K562 (cell line): ENCODE measurements around the gene HDAC7. TPM values are rescaled to one million over a fixed set of nuclear protein-coding genes. Genes with fewer than 3 reads are reported as not detected.

Experiments used
- ERF ChIP-seq: fragments of 450-650 bp; formaldehyde crosslinking; IDR thresholded peaks from 2 replicates; pipeline ENCODE4 v1.4.0; 2020; ENCODE audit warnings: mild to moderate bottlenecking, mixed read lengths
- HNRNPH1 ChIP-seq: fragments of 200-400 bp; formaldehyde crosslinking; optimal IDR thresholded peaks from 2 replicates; pipeline ENCODE3; 2017; ENCODE audit warnings: low read depth, mild to moderate bottlenecking, low read length, moderate library complexity
- JUN ChIP-seq, 2 experiments: sonication (generic) in 1 of 2; formaldehyde crosslinking in 1 of 2; IDR thresholded peaks; 2 replicates each; pipeline versions ENCODE4 v1.6.1 to v1.8.0; 2012 to 2022; ENCODE audit warnings: borderline replicate concordance in 2 of 2, mild to moderate bottlenecking in 2 of 2, improper control_type of control experiment in 1 of 2, low read depth in 1 of 2, low read length in 1 of 2, missing genetic modification reagents in 1 of 2
- KLF16 ChIP-seq: IDR thresholded peaks from 2 replicates; pipeline ENCODE4 v1.6.1; 2016; ENCODE audit warnings: antibody characterized with exemption
- SIN3B ChIP-seq: fragments of 450-650 bp; IDR thresholded peaks from 2 replicates; pipeline ENCODE4 v1.6.1; 2017; ENCODE audit warnings: low read depth, mild to moderate bottlenecking, moderate library complexity
- SREBF2 ChIP-seq: sonication (generic); formaldehyde crosslinking; IDR thresholded peaks from 2 replicates; pipeline ENCODE4 v1.4.0; 2020; ENCODE audit warnings: mild to moderate bottlenecking, missing genetic modification reagents
- TARDBP ChIP-seq: fragments of 450-650 bp; IDR thresholded peaks from 2 replicates; pipeline ENCODE4 v1.6.1; 2016
- TEAD1 ChIP-seq, 2 experiments: fragments of 450-650 bp in 1 of 2; sonication (generic) in 1 of 2; formaldehyde crosslinking; IDR thresholded peaks; 2 replicates each; pipeline versions ENCODE4 v1.4.0 to v1.8.0; 2020 to 2022; ENCODE audit warnings: mild to moderate bottlenecking in 2 of 2, missing genetic modification reagents in 1 of 2
- ZFP1 ChIP-seq: fragments of 450-650 bp; formaldehyde crosslinking; IDR thresholded peaks from 2 replicates; pipeline ENCODE4 v1.4.0; 2020; ENCODE audit warnings: mild to moderate bottlenecking, mixed read lengths
- ZNF121 ChIP-seq: sonication (generic); formaldehyde crosslinking; conservative IDR thresholded peaks from 2 replicates; pipeline ENCODE4 v1.8.0; 2022; ENCODE audit warnings: missing genetic modification reagents
- ZNF239 ChIP-seq: fragments of 250-450 bp; sonication (Bioruptor Pico); IDR thresholded peaks from 2 replicates; pipeline ENCODE4 v1.4.0; 2020; ENCODE audit warnings: mild to moderate bottlenecking
- ZNF699 ChIP-seq: fragments of 250-450 bp; sonication (Bioruptor Pico); IDR thresholded peaks from 2 replicates; pipeline ENCODE4 v1.8.0; 2021; ENCODE audit warnings: mild to moderate bottlenecking, moderate library complexity; ENCODE audit not compliant: insufficient replicate concordance
- polyA plus RNA-seq, 8 experiments: library from polyadenylated mRNA; depleted of rRNA in 4 of 8; stranded (reverse) in 5 of 8; unstranded in 3 of 8; fragments of >200 nt; fragmentation: Nextera tagmentation in 2 of 8; fragmentation: Illumina TruSeq in 1 of 8; extraction: Ambion mirVana in 2 of 8; extraction: Trizol in 1 of 8; gene quantifications; 2 replicates each; pipeline versions ENCODE4 v1.2.1 to v1.2.3, GENCODE V29; 2011 to 2014; ENCODE audit warnings: inconsistent platforms in 1 of 8, missing spikeins in 1 of 8
- total RNA-seq, 7 experiments: library from RNA; depleted of rRNA in 6 of 7; stranded (reverse); fragments of >200 nt in 6 of 7; fragmentation: Illumina TruSeq in 2 of 7; extraction: Trizol in 2 of 7; gene quantifications; 2 replicates each; pipeline versions ENCODE4 v1.2.1 to v1.2.3, GENCODE V29; 2011 to 2021; ENCODE audit warnings: low replicate concordance in 1 of 7
- TF ChIP-seq, protein P1 (sequence below): fragments of 450-650 bp; IDR thresholded peaks from 2 replicates; pipeline ENCODE4 v1.6.1; 2016; ENCODE audit warnings: mild to moderate bottlenecking, moderate library complexity
- TF ChIP-seq, protein P2 (sequence below), 2 experiments: fragments of 450-650 bp in 1 of 2; sonication (generic) in 1 of 2; formaldehyde crosslinking; conservative IDR thresholded peaks; 2 replicates each; pipeline versions ENCODE4 v1.4.0 to v1.8.1; 2020 to 2022; ENCODE audit warnings: mild to moderate bottlenecking in 1 of 2, missing genetic modification reagents in 1 of 2

Gene HDAC7
- total and polyA plus RNA-seq, 9 of the 15 experiments (the other 6 are each of a cell fraction or from before 2014, with no cell fraction given), result 2.5 to 129 (median 31.1) TPM

DNA sequence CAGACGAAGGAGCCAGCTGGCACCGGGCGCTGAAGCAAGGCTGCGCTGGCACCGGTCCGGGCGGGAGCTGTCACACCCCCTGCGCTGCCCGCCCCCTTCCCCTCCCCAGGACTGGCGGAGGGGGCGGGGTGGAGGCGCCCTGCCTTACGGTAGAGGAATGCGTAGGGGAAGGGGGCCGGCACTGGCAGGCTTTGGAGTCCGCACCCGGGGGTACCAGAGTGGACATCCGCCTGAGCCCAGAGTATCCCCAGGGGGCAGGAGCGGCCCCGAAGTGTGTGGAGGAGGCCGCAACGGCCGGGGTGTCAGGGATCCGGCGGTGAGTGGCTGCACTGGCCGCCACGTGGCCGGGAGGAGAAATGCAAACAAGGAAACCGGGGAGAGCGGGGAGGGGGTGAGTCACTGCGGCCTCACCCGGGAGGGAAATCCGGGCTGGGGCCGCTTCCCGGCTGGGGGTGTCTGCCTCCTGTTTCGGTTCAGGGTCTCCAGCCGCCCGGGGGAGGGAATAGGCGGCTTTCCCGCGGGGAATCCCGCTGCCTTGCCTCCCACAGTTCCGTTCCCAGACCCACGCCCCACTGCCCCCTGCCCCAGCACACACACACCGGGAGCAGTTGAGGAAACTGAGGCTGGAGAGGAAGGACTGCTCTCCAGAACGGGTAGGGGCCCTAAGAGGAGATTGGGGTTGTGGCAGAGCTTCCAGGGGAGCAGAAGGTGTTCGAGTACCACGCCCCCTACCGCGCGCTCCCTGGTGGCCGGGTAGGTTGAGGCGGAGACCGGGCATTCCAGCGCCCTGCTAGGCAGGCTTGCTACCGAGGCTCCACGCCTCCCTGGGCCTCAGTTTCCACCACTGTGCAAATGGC, 60.6 kb downstream of the HDAC7 start, which contains the start of gene RAPGEF3 (continued):
- TF ChIP-seq, protein P1, sequence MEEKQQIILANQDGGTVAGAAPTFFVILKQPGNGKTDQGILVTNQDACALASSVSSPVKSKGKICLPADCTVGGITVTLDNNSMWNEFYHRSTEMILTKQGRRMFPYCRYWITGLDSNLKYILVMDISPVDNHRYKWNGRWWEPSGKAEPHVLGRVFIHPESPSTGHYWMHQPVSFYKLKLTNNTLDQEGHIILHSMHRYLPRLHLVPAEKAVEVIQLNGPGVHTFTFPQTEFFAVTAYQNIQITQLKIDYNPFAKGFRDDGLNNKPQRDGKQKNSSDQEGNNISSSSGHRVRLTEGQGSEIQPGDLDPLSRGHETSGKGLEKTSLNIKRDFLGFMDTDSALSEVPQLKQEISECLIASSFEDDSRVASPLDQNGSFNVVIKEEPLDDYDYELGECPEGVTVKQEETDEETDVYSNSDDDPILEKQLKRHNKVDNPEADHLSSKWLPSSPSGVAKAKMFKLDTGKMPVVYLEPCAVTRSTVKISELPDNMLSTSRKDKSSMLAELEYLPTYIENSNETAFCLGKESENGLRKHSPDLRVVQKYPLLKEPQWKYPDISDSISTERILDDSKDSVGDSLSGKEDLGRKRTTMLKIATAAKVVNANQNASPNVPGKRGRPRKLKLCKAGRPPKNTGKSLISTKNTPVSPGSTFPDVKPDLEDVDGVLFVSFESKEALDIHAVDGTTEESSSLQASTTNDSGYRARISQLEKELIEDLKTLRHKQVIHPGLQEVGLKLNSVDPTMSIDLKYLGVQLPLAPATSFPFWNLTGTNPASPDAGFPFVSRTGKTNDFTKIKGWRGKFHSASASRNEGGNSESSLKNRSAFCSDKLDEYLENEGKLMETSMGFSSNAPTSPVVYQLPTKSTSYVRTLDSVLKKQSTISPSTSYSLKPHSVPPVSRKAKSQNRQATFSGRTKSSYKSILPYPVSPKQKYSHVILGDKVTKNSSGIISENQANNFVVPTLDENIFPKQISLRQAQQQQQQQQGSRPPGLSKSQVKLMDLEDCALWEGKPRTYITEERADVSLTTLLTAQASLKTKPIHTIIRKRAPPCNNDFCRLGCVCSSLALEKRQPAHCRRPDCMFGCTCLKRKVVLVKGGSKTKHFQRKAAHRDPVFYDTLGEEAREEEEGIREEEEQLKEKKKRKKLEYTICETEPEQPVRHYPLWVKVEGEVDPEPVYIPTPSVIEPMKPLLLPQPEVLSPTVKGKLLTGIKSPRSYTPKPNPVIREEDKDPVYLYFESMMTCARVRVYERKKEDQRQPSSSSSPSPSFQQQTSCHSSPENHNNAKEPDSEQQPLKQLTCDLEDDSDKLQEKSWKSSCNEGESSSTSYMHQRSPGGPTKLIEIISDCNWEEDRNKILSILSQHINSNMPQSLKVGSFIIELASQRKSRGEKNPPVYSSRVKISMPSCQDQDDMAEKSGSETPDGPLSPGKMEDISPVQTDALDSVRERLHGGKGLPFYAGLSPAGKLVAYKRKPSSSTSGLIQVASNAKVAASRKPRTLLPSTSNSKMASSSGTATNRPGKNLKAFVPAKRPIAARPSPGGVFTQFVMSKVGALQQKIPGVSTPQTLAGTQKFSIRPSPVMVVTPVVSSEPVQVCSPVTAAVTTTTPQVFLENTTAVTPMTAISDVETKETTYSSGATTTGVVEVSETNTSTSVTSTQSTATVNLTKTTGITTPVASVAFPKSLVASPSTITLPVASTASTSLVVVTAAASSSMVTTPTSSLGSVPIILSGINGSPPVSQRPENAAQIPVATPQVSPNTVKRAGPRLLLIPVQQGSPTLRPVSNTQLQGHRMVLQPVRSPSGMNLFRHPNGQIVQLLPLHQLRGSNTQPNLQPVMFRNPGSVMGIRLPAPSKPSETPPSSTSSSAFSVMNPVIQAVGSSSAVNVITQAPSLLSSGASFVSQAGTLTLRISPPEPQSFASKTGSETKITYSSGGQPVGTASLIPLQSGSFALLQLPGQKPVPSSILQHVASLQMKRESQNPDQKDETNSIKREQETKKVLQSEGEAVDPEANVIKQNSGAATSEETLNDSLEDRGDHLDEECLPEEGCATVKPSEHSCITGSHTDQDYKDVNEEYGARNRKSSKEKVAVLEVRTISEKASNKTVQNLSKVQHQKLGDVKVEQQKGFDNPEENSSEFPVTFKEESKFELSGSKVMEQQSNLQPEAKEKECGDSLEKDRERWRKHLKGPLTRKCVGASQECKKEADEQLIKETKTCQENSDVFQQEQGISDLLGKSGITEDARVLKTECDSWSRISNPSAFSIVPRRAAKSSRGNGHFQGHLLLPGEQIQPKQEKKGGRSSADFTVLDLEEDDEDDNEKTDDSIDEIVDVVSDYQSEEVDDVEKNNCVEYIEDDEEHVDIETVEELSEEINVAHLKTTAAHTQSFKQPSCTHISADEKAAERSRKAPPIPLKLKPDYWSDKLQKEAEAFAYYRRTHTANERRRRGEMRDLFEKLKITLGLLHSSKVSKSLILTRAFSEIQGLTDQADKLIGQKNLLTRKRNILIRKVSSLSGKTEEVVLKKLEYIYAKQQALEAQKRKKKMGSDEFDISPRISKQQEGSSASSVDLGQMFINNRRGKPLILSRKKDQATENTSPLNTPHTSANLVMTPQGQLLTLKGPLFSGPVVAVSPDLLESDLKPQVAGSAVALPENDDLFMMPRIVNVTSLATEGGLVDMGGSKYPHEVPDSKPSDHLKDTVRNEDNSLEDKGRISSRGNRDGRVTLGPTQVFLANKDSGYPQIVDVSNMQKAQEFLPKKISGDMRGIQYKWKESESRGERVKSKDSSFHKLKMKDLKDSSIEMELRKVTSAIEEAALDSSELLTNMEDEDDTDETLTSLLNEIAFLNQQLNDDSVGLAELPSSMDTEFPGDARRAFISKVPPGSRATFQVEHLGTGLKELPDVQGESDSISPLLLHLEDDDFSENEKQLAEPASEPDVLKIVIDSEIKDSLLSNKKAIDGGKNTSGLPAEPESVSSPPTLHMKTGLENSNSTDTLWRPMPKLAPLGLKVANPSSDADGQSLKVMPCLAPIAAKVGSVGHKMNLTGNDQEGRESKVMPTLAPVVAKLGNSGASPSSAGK, result peak; percentile 78
- TF ChIP-seq HNRNPH1, result no peak
- TF ChIP-seq ZNF121 (CRISPR knock-in tag), result no peak
- TF ChIP-seq, protein P2, sequence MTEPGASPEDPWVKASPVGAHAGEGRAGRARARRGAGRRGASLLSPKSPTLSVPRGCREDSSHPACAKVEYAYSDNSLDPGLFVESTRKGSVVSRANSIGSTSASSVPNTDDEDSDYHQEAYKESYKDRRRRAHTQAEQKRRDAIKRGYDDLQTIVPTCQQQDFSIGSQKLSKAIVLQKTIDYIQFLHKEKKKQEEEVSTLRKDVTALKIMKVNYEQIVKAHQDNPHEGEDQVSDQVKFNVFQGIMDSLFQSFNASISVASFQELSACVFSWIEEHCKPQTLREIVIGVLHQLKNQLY (CRISPR knock-in tag; conservative IDR thresholded peaks at IDR 0.05), result no peak
- no peak for TF ChIP-seq SREBF2 (CRISPR knock-in tag)
- TF ChIP-seq KLF16, result no peak
- TF ChIP-seq ZNF239 (CRISPR knock-in tag), result no peak
- peak; percentile 80; the same call in 1 of the 2 replicates for TF ChIP-seq JUN (IDR thresholded peaks at IDR 0.05; ENCODE audit: borderline replicate concordance, low read depth, low read length)
- no peak for TF ChIP-seq JUN (CRISPR knock-in tag; IDR thresholded peaks at IDR 0.05; ENCODE audit: borderline replicate concordance)
- TF ChIP-seq ZNF699, result no peak
- no peak for TF ChIP-seq SIN3B
- no peak for TF ChIP-seq ERF (CRISPR knock-in tag)
- TF ChIP-seq TARDBP, result no peak
- TF ChIP-seq ZFP1 (CRISPR knock-in tag), result no peak
- TF ChIP-seq TEAD1 (CRISPR knock-in tag; IDR thresholded peaks at IDR 0.05), result peak in 1 of 2 experiments; percentile 67; a peak in 2 of 4 replicates
